HG03025 (cell line): ENCODE results near the gene DPP6.

ENCODE experiments used
- ATAC-seq: cut with Tn5 transposase; IDR thresholded peaks from one replicate; pipeline ENCODE4 v1.9.1; 2021; ENCODE audit warnings: mild to moderate bottlenecking, moderate library complexity; ENCODE audit not compliant: unreplicated experiment, low FRiP score

Gene DPP6

DNA sequence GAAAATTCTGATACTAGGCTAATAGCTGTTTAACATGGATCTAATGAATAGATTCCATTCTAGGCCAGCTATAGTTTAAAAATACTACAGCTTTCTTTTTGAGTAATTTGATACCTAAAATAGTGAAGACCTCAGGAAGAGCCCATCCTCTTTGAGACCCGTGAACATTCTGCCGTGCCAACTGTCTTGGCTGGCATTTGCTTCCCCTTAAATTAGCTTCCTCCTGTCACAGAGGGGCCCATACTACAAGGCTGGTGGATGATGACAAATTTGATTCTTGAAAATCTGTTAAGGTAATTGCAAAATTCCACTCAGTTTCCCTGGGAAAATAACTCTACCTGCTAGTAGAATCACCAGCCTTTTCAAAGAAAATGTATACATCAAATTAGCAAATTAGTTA, 385.0 kb downstream of the DPP6 start:
- no peak for ATAC-seq

- no peak for ATAC-seq
Observed at GRCh38 chr7:154438571-154439367, 386.6 kb downstream of the DPP6 start.

DNA sequence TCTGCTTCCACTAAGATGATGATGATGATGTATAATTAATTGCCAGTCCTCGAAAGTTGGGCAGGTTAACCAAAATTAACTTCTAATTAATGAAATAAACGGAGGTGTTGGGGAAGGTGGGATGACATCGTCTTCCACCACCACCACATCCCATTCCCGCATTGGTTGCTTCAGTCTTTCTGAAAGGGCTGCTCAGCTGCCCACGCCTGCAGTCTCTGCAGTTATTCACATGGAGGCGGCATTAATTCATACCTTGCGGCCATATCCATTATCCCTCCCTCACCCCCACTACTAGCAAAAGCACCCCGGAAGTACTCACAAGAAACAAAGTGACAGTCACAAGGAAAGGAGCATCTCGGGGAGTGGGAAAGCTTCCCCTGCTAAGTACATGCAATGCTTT, 387.9 kb downstream of the DPP6 start:
- ATAC-seq, result no peak

DNA sequence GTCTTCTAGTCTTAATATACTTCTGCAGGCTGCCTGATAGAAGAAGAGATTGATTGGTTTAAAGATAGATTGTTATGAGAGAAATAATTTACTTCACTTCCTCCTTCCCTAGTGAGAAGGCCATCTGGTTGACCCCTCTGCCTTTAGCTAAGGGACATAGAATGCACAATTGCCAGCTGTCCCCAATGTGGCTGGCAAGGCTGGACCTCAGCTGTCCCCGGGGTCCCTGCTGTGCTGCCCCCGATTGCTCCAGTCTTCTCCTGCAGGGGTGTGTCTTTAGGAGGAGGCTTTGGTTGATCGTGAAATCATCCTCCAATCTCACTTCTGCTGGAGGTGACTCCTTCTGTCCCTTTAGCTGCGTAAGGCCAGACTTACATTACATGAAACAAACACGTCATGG, 388.5 kb downstream of the DPP6 start:
- no peak for ATAC-seq

- no peak for ATAC-seq
Observed at GRCh38 chr7:154441811-154442210, 389.6 kb downstream of the DPP6 start.

DNA sequence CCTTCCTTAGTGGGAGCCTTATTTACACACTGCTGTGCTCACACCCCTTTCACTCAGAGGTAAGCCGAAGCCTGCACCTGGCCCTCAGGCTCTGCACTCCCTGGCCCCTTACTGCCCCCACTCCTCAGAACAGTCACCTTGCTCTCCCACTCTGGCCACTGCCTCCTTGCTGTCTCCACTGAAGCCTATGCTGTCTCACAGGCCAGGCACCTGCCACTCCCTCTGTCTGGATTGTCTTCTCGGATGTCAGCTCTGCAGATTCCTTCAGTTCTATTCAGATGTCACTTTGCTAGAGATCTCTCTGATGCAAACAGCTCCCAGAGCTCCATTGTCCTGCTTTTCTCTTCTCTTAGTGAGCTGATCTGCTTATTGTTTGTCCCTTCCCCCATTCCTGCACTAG, 390.7 kb downstream of the DPP6 start:
- ATAC-seq, result no peak

DNA sequence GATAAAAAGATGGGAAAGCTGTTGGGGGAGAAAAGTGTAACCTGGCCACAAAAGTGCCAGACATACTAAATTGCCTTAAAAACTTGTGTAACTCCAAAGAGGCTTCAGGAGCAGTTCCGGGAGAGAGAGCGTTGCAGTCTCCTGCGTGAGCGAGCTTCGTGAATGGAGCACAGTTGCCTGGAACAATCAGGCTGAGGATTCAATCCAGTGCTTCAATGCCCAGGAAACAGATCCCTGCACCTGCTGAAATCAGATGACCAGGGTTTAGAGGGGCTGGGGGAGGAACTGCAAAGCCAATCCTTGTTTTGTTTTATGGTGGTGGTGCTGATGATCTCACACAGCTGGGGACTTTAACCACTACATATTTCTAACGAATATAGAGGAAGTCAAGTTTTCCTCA, 398.3 kb downstream of the DPP6 start:
- no peak for ATAC-seq

GRCh38 chr7:154451480-154452457, 399.6 kb downstream of the DPP6 start:
- ATAC-seq, result no peak

GRCh38 chr7:154463794-154464193, 411.6 kb downstream of the DPP6 start:
- ATAC-seq, result no peak

DNA sequence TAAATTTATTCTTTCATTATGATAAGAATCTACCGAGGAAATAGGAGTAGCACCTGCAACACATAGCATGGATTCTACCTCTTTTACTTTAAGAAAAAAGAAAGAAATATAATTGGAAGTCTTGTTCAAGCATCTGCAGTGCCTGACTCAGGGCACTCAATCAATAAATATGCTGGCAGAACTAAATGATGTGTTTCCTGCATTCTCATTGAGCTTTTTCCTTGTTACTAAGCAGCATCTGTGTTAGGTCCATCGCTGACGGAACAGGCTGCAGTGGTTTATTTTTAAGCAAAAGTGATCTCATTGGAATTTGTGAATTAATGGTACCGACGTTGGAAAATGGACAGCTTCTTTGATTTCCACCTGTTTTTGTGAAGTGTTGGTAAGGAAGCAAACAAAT, 417.5 kb downstream of the DPP6 start:
- no peak for ATAC-seq

GRCh38 chr7:154472343-154472742, 420.1 kb downstream of the DPP6 start:
- ATAC-seq, result no peak

GRCh38 chr7:154473360-154473759, 421.2 kb downstream of the DPP6 start:
- ATAC-seq, result no peak

DNA sequence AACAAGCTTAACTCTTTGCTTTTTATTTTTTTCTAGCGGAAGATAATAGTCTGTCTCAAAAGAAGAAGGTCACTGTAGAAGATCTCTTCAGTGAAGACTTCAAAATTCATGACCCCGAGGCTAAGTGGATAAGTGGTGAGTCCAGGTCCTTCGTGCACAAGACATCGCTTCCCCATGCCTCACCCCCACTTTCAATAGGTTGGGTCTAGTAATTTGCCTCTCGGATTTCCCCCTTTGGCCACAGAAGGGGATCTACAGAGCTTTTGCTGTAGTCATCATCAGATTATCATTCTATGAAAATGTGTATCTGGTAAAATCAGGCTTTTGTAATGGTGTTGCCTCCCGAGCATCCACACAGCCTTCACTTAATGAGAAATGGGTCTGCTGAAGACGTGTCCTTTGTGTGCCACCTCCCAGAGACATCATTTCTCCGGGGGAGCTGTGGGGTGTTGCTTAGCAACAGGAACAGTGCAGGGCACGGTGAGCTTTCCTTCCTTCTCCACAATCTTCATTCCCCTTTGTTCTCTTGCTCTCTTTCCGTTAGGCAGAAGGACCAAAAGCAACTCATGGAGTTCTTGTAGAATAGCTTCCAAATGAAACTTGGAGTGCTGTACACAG, 422.8 kb downstream of the DPP6 start:
- no peak for ATAC-seq

- no peak for ATAC-seq
Observed at GRCh38 chr7:154475864-154476263, 423.7 kb downstream of the DPP6 start.

DNA sequence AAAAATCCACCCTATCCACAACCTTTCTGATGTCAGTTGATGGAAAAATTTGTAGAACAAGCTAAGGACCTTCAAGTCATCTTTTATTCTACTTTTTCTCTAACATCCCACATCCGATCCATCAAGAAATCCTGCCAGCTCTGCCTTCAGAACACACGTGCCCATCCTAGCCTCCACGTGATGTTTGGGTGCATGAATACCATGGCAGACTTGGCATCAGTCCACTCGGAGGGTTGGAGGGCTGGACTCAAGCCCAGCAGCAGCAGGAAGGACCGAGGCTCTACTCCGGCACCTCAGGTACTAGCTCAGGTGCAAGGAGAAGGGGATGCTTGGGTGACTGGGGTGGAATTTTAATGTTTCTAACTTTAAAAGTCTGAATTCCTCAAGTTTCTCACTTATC, 428.6 kb downstream of the DPP6 start:
- ATAC-seq, result no peak

GRCh38 chr7:154482863-154483262, 430.7 kb downstream of the DPP6 start:
- ATAC-seq, result no peak

GRCh38 chr7:154484406-154484805, 432.2 kb downstream of the DPP6 start:
- no peak for ATAC-seq

- no peak for ATAC-seq
Observed at GRCh38 chr7:154484943-154485342, 432.7 kb downstream of the DPP6 start.

DNA sequence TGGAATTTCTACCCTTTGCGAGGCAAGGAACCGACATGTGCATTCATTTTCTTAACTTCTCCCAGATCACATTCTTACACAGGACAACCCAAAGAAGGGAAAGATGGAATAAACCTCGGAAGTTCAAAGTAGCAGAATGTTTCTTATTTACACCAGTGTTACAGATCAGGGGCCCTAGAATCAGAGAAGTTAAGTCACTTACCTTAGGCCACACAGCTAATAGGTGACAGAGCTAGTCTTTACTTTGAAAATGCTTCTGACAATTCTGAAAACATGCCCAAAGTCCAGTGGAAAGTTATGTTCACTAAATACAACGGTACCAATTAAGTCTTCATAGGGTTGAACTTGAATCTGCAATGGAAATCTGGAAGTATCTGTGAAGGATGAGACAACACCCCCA, 437.7 kb downstream of the DPP6 start:
- no peak for ATAC-seq

- ATAC-seq, result no peak
Observed at GRCh38 chr7:154493594-154493993, 441.4 kb downstream of the DPP6 start.

DNA sequence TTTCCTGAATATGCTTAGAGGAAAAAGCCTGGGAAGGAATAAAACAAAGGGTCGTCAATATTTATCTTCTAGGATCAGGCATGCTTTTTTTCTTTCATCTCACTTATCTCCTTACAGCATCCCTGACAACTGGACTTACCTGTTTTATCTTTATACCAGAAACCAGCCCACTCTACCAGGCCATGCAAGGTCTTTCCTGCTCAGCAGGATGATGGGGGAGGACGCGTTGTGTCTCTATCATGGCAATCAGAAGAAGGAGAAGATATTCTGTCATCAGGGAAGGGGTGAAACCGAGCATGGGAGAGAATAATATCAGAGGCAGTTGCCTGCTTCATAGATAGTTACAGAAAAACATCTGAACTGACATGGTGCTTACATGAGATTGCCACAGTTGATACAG, 445.6 kb downstream of the DPP6 start:
- no peak for ATAC-seq
